ENCODE data around the gene PPTC7. TPM values are rescaled to one million over a fixed set of nuclear protein-coding genes. Genes with fewer than 3 reads are reported as not detected.

Gene PPTC7
- total and polyA plus RNA-seq, 2 of the 13 experiments (the other 11 are each of a cell fraction or from before 2014, with no cell fraction given): 4.8 to 12.3 TPM

DNA sequence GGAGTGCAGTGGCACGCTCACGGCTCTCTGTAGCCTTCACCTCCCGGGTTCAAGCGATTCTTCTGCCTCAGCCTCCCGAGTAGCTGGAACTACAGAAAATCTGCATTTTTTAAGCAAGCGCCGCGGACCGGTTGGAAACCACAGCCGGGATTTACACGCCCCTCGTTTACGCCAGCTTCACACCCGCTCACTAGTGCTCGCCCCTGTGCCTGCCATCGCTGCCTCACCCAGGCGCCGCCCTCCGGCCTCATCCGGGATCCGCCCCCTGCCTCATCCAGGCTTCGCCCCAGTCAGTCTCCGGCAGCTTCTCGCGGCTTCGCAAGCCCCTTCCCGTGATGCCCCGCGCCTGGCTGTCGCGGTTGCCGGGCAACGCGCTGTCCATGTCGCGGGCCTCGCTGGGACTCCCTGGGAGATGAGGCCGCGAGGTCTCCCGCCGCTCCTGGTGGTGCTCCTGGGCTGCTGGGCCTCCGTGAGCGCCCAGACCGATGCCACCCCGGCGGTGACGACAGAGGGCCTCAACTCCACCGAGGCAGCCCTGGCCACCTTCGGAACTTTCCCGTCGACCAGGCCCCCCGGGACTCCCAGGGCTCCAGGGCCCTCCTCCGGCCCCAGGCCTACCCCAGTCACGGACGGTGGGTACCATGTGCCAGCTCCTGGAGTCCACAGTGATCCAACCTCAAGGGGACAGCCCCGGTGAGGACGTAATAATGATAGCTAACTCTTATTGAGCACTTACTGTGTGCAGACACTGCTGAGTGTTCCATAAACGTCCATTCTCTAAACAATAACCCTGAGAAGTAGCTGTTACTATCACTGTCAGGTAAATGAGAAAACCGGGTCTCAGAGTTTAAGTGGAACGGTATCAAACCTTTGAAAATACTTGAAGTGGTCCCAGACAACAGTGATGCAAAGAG is 30.9 kb upstream of the PPTC7 start, which contains the start of gene TCTN1 (continued):
- TF ChIP-seq MTERF4 (CRISPR knock-in tag; IDR thresholded peaks at IDR 0.05) (0 out of 2 replicates have a peak, but pooled peaks have one; percentile 48), ZNF572 (CRISPR knock-in tag; IDR thresholded peaks at IDR 0.05) (no peak), ZNF761 (CRISPR knock-in tag; conservative IDR thresholded peaks at IDR 0.05) (peak; percentile 76; the same call in 1 of the 2 replicates), ZFY (CRISPR knock-in tag; IDR thresholded peaks at IDR 0.05) (peak; percentile 98), ZNF20 (CRISPR knock-in tag; IDR thresholded peaks at IDR 0.05) (no peak), EEA1 (CRISPR knock-in tag; IDR thresholded peaks at IDR 0.05; ENCODE audit: borderline replicate concordance) (0 out of 2 replicates have a peak, but pooled peaks have one; percentile 45), ZSCAN29 (CRISPR knock-in tag; conservative IDR thresholded peaks at IDR 0.05) (peak; percentile 76; the same call in 1 of the 2 replicates), ZBTB42 (CRISPR knock-in tag; IDR thresholded peaks at IDR 0.05) (0 out of 2 replicates have a peak, but pooled peaks have one; percentile 72), SSRP1 (CRISPR knock-in tag; IDR thresholded peaks at IDR 0.05) (no peak), ZNF567 (CRISPR knock-in tag; IDR thresholded peaks at IDR 0.05; ENCODE audit: borderline replicate concordance) (peak; percentile 41; the same call in 1 of the 2 replicates), ASH2L (IDR thresholded peaks at IDR 0.05; ENCODE audit: insufficient read length, low read depth, low read length) (peak; percentile 22), AGO1 (IDR thresholded peaks at IDR 0.05; ENCODE audit: low read depth, low read length, poor library complexity, severe bottlenecking) (no peak), ZSCAN12 (CRISPR knock-in tag; IDR thresholded peaks at IDR 0.05) (no peak), ARNTL (CRISPR knock-in tag; IDR thresholded peaks at IDR 0.05) (0 out of 2 replicates have a peak, but pooled peaks have one; percentile 50), NCOA5 (CRISPR knock-in tag; IDR thresholded peaks at IDR 0.05) (no peak), MAFG (CRISPR knock-in tag; IDR thresholded peaks at IDR 0.05) (no peak), ZNF776 (CRISPR knock-in tag; IDR thresholded peaks at IDR 0.05) (no peak; the same call in 1 of the 2 replicates)
- TF ChIP-seq, protein P1, sequence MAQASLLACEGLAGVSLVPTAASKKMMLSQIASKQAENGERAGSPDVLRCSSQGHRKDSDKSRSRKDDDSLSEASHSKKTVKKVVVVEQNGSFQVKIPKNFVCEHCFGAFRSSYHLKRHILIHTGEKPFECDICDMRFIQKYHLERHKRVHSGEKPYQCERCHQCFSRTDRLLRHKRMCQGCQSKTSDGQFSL (CRISPR knock-in tag; IDR thresholded peaks at IDR 0.05): no peak
- TF ChIP-seq, protein P2, sequence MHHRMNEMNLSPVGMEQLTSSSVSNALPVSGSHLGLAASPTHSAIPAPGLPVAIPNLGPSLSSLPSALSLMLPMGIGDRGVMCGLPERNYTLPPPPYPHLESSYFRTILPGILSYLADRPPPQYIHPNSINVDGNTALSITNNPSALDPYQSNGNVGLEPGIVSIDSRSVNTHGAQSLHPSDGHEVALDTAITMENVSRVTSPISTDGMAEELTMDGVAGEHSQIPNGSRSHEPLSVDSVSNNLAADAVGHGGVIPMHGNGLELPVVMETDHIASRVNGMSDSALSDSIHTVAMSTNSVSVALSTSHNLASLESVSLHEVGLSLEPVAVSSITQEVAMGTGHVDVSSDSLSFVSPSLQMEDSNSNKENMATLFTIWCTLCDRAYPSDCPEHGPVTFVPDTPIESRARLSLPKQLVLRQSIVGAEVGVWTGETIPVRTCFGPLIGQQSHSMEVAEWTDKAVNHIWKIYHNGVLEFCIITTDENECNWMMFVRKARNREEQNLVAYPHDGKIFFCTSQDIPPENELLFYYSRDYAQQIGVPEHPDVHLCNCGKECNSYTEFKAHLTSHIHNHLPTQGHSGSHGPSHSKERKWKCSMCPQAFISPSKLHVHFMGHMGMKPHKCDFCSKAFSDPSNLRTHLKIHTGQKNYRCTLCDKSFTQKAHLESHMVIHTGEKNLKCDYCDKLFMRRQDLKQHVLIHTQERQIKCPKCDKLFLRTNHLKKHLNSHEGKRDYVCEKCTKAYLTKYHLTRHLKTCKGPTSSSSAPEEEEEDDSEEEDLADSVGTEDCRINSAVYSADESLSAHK (CRISPR knock-in tag; IDR thresholded peaks at IDR 0.05; ENCODE audit: borderline replicate concordance): no peak
- TF ChIP-seq, protein P3, sequence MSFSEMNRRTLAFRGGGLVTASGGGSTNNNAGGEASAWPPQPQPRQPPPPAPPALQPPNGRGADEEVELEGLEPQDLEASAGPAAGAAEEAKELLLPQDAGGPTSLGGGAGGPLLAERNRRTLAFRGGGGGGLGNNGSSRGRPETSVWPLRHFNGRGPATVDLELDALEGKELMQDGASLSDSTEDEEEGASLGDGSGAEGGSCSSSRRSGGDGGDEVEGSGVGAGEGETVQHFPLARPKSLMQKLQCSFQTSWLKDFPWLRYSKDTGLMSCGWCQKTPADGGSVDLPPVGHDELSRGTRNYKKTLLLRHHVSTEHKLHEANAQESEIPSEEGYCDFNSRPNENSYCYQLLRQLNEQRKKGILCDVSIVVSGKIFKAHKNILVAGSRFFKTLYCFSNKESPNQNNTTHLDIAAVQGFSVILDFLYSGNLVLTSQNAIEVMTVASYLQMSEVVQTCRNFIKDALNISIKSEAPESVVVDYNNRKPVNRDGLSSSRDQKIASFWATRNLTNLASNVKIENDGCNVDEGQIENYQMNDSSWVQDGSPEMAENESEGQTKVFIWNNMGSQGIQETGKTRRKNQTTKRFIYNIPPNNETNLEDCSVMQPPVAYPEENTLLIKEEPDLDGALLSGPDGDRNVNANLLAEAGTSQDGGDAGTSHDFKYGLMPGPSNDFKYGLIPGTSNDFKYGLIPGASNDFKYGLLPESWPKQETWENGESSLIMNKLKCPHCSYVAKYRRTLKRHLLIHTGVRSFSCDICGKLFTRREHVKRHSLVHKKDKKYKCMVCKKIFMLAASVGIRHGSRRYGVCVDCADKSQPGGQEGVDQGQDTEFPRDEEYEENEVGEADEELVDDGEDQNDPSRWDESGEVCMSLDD (CRISPR knock-in tag; IDR thresholded peaks at IDR 0.05; ENCODE audit: borderline replicate concordance): peak; percentile 37; the same call in 1 of the 2 replicates
- TF ChIP-seq, protein P4, sequence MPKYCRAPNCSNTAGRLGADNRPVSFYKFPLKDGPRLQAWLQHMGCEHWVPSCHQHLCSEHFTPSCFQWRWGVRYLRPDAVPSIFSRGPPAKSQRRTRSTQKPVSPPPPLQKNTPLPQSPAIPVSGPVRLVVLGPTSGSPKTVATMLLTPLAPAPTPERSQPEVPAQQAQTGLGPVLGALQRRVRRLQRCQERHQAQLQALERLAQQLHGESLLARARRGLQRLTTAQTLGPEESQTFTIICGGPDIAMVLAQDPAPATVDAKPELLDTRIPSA (CRISPR knock-in tag; IDR thresholded peaks at IDR 0.05; ENCODE audit: borderline replicate concordance): no peak
